WTC11 (cell line): ENCODE results near the gene NUDT8. TPM values are rescaled to one million over a fixed set of nuclear protein-coding genes. Genes with fewer than 3 reads are reported as not detected.

Experiments used
- AFF4 ChIP-seq: sonication (generic); formaldehyde crosslinking; IDR thresholded peaks from 2 replicates; pipeline ENCODE4 v1.8.1; 2023; ENCODE audit warnings: mild to moderate bottlenecking, missing genetic modification reagents, borderline replicate concordance
- ATF6 ChIP-seq: sonication (generic); formaldehyde crosslinking; IDR thresholded peaks from 2 replicates; pipeline ENCODE4 v1.8.1; 2023; ENCODE audit warnings: mild to moderate bottlenecking, missing genetic modification reagents
- CDX4 ChIP-seq: fragments of 250-450 bp; sonication (Bioruptor Pico); IDR thresholded peaks from 2 replicates; pipeline ENCODE4 v1.9.0; 2021; ENCODE audit warnings: moderate library complexity, mild to moderate bottlenecking, inconsistent platforms, borderline replicate concordance
- EMX1 ChIP-seq: fragments of 250-450 bp; sonication (Bioruptor Pico); IDR thresholded peaks from 2 replicates; pipeline ENCODE4 v1.8.0; 2021; ENCODE audit warnings: mild to moderate bottlenecking
- ERG ChIP-seq: fragments of 250-450 bp; sonication (Bioruptor Pico); IDR thresholded peaks from 2 replicates; pipeline ENCODE4 v1.8.0; 2021; ENCODE audit warnings: mild to moderate bottlenecking
- FOXK1 ChIP-seq: sonication (generic); formaldehyde crosslinking; IDR thresholded peaks from 2 replicates; pipeline ENCODE4 v1.8.0; 2022; ENCODE audit warnings: mild to moderate bottlenecking, moderate library complexity, missing genetic modification reagents
- FOXP4 ChIP-seq: sonication (generic); formaldehyde crosslinking; IDR thresholded peaks from 2 replicates; pipeline ENCODE4 v1.8.0; 2022; ENCODE audit warnings: mild to moderate bottlenecking, missing genetic modification reagents
- KAT7 ChIP-seq: sonication (generic); formaldehyde crosslinking; IDR thresholded peaks from 2 replicates; pipeline ENCODE4 v1.8.1; 2023; ENCODE audit warnings: missing genetic modification reagents, mild to moderate bottlenecking, borderline replicate concordance
- MAX ChIP-seq: sonication (generic); formaldehyde crosslinking; IDR thresholded peaks from 2 replicates; pipeline ENCODE4 v1.8.0; 2022; ENCODE audit warnings: mild to moderate bottlenecking, missing genetic modification reagents
- MLX ChIP-seq: sonication (generic); formaldehyde crosslinking; IDR thresholded peaks from 2 replicates; pipeline ENCODE4 v1.8.1; 2023; ENCODE audit warnings: mild to moderate bottlenecking, missing genetic modification reagents, moderate library complexity
- PREB ChIP-seq: sonication (generic); formaldehyde crosslinking; IDR thresholded peaks from 2 replicates; pipeline ENCODE4 v1.8.1; 2022; ENCODE audit warnings: mild to moderate bottlenecking, missing genetic modification reagents, moderate library complexity, borderline replicate concordance
- USF2 ChIP-seq: sonication (generic); formaldehyde crosslinking; IDR thresholded peaks from 2 replicates; pipeline ENCODE4 v1.8.1; 2023; ENCODE audit warnings: mild to moderate bottlenecking, missing genetic modification reagents, moderate library complexity
- ZBTB21 ChIP-seq: sonication (generic); formaldehyde crosslinking; IDR thresholded peaks from 2 replicates; pipeline ENCODE4 v1.8.1; 2023; ENCODE audit warnings: mild to moderate bottlenecking, missing genetic modification reagents, borderline replicate concordance
- ZNF219 ChIP-seq: sonication (generic); formaldehyde crosslinking; IDR thresholded peaks from 2 replicates; pipeline ENCODE4 v1.8.0; 2023; ENCODE audit warnings: missing genetic modification reagents, mild to moderate bottlenecking, borderline replicate concordance
- ZNF232 ChIP-seq: sonication (generic); formaldehyde crosslinking; IDR thresholded peaks from 2 replicates; pipeline ENCODE4 v1.8.0; 2022; ENCODE audit warnings: mild to moderate bottlenecking, missing genetic modification reagents
- ZNF396 ChIP-seq: fragments of 250-450 bp; sonication (Bioruptor Pico); IDR thresholded peaks from 2 replicates; pipeline ENCODE4 v1.8.0; 2021; ENCODE audit warnings: mild to moderate bottlenecking, moderate library complexity, borderline replicate concordance
- ZNF416 ChIP-seq: fragments of 250-450 bp; sonication (Bioruptor Pico); IDR thresholded peaks from 2 replicates; pipeline ENCODE4 v1.9.0; 2021; ENCODE audit warnings: mild to moderate bottlenecking, inconsistent platforms
- ZNF425 ChIP-seq: fragments of 250-450 bp; sonication (Bioruptor Pico); conservative IDR thresholded peaks from 2 replicates; pipeline ENCODE4 v1.9.0; 2021; ENCODE audit warnings: mild to moderate bottlenecking
- total RNA-seq: library from RNA; stranded (reverse); gene quantifications from 3 replicates; pipeline ENCODE4 v1.2.3, GENCODE V29; 2021

The NUDT8 gene
- total RNA-seq, 1 experiment from 2014 or later: 8.3 TPM

GRCh38 chr11:67630228-67630942 lies 648 bp upstream of the NUDT8 start (continued):
- TF ChIP-seq ZNF425 (CRISPR knock-in tag) (no peak), FOXP4 (CRISPR knock-in tag) (peak; percentile 82; the same call in 1 of the 2 replicates), MLX (CRISPR knock-in tag) (0 out of 2 replicates have a peak, but pooled peaks have one; percentile 40), MAX (CRISPR knock-in tag) (peak; percentile 59; the same call in 1 of the 2 replicates), ZNF219 (CRISPR knock-in tag) (no peak), FOXK1 (CRISPR knock-in tag) (peak; percentile 55), EMX1 (CRISPR knock-in tag) (no peak; the same call in 1 of the 2 replicates), ZNF396 (CRISPR knock-in tag) (no peak), PREB (CRISPR knock-in tag) (no peak), ZBTB21 (CRISPR knock-in tag) (no peak), ZNF232 (CRISPR knock-in tag) (peak; percentile 62; the same call in 1 of the 2 replicates), ZNF416 (CRISPR knock-in tag) (peak; percentile 86), AFF4 (CRISPR knock-in tag) (no peak), ERG (CRISPR knock-in tag) (0 out of 2 replicates have a peak, but pooled peaks have one; percentile 47), ATF6 (CRISPR knock-in tag) (no peak), USF2 (CRISPR knock-in tag) (no peak), CDX4 (CRISPR knock-in tag) (no peak), KAT7 (CRISPR knock-in tag) (no peak)
